GM10248 (cell line): Measurements from ENCODE around the gene TTLL7.

Experiments
- CTCF ChIA-PET: fragments of 300-600 bp; sonication (Branson Sonifier 250); formaldehyde crosslinking; extraction: SDS; loops from one replicate; lab custom pipeline; 2021; ENCODE audit warnings: antibody characterized with exemption; lab: Yijun Ruan, JAX
- POLR2A ChIA-PET: fragments of 350-650 bp; sonication (Branson Sonifier 250); formaldehyde crosslinking; extraction: SDS; loops from one replicate; lab custom pipeline; 2020; ENCODE audit warnings: antibody characterized with exemption; lab: Yijun Ruan, JAX
- DNase-seq: peaks from one replicate; pipeline ENCODE4 v3.0.0; 2012; ENCODE audit errors: extremely low spot score
- CTCF ChIP-seq: IDR thresholded peaks from 2 replicates; pipeline ENCODE4 v1.5.1; 2012; ENCODE audit warnings: mild to moderate bottlenecking, low read depth; ENCODE audit errors: extremely low read depth, missing control alignments, control extremely low read depth

Gene TTLL7

GRCh38 chr1:83864991-83865390 lies 133.9 kb downstream of the TTLL7 start:
- no peak for TF ChIP-seq CTCF
- ChIA-PET CTCF (no interaction called here), POLR2A (no interaction called here)
- DNase-seq, result no peak

- peak; percentile 77 for DNase-seq
- CTCF ChIA-PET, result interaction anchor here (0.9 to 2.8 kb wide), 5 partner anchors 7 to 45 kb away, joined by 3 to 21 read pairs (median 3); no protein-coding TSS in a partner anchor
- POLR2A ChIA-PET, result no interaction called here
These were observed 138.3 kb downstream of the TTLL7 start for GRCh38 chr1:83860490-83861221.

GRCh38 chr1:83857716-83858115 lies 141.2 kb downstream of the TTLL7 start:
- ChIA-PET CTCF (interaction anchor here (1.0 kb wide), 1 partner anchor 10 kb away, joined by 3 read pairs; no protein-coding TSS in a partner anchor), POLR2A (no interaction called here)
- TF ChIP-seq CTCF, result no peak
- DNase-seq, result no peak

More at GRCh38 chr1:83860490-83861221, 138.3 kb downstream of the TTLL7 start:
- peak; percentile 81 for TF ChIP-seq CTCF

GRCh38 chr1:83857103-83857502 lies 141.8 kb downstream of the TTLL7 start:
- CTCF ChIA-PET, result interaction anchor here (1.0 kb wide), 1 partner anchor 9 kb away, joined by 3 read pairs; no protein-coding TSS in a partner anchor
- TF ChIP-seq CTCF, result peak; percentile 49
- POLR2A ChIA-PET, result no interaction called here
- no peak for DNase-seq

- CTCF ChIA-PET, result no interaction called here
- POLR2A ChIA-PET, result no interaction called here
- DNase-seq, result no peak
- no peak for TF ChIP-seq CTCF
These were observed 142.6 kb downstream of the TTLL7 start for GRCh38 chr1:83856381-83856780.

- TF ChIP-seq CTCF, result no peak
- no peak for DNase-seq
- ChIA-PET CTCF (interaction anchor here (1.1 kb wide), 1 partner anchor 14 kb away, joined by 3 read pairs; no protein-coding TSS in a partner anchor), POLR2A (no interaction called here)
These were observed 144.5 kb downstream of the TTLL7 start for GRCh38 chr1:83854456-83854855.
